Measurements from ENCODE around the gene LLGL2. TPM values are rescaled to one million over a fixed set of nuclear protein-coding genes. Genes with fewer than 3 reads are reported as not detected.

Gene LLGL2
- total RNA-seq, 1 experiment from 2014 or later: 10.8 TPM

DNA sequence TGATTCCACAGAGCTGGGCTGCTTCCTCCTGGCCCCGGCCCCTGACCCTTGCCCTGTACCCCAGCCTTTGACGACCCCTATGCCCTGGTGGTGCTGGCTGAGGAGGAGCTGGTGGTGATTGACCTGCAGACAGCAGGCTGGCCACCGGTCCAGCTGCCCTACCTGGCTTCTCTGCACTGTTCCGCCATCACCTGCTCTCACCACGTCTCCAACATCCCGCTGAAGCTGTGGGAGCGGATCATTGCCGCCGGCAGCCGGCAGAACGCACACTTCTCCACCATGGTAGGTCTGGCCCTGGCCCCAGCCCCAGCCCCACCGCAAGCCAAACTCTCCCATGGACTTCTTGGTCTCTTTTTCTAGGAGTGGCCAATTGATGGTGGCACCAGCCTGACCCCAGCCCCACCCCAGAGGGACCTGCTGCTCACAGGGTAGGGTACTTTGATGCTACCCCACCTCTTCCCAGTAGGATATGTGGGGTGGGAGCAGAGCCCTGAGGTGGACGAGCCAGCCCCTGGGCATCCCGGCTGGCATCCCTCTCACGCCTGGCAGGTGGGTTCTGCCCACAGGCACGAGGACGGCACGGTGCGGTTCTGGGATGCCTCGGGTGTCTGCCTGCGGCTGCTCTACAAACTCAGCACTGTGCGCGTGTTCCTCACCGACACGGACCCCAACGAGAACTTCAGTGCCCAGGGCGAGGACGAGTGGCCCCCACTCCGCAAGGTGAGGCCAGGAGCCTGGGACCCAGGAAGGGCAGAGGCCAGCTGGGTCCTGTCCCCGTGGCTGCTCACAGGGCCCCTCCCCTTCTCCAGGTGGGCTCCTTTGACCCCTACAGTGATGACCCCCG is 43.1 kb downstream of the LLGL2 start:
- no peak overlapping the region for H3K27ac ChIP-seq (ENCODE audit: low read depth, low read length, poor library complexity, severe bottlenecking)
- H3K4me1 ChIP-seq (ENCODE audit: insufficient read depth, low read length, poor library complexity, severe bottlenecking): no peaks in the 10 kb centered on the region
- H3K27me3 ChIP-seq (replicated peaks; ENCODE audit: insufficient read depth, low read depth, low read length, poor library complexity): no peaks in the 10 kb centered on the region
- DNase-seq (ENCODE audit: low spot score): no peak
- H3K4me3 ChIP-seq (ENCODE audit: low read depth, low read length, poor library complexity, severe bottlenecking): no peak overlapping the region
- no peaks in the 10 kb centered on the region for H3K9me3 ChIP-seq (ENCODE audit: low read depth, low read length, poor library complexity, severe bottlenecking)
- intact Hi-C loops (cut with micrococcal nuclease; ENCODE audit: unreplicated experiment): no loop called here
- BruUV-seq (replicated peaks): no TSS peak
- CTCF ChIA-PET: no interaction called here
- POLR2A ChIA-PET (ENCODE audit: low non-redundant PET): no interaction called here
- no peak for TF ChIP-seq EZH2 (IDR thresholded peaks at IDR 0.05; ENCODE audit: borderline replicate concordance, low read depth, low read length, poor library complexity, severe bottlenecking)
- TF ChIP-seq, protein P1, sequence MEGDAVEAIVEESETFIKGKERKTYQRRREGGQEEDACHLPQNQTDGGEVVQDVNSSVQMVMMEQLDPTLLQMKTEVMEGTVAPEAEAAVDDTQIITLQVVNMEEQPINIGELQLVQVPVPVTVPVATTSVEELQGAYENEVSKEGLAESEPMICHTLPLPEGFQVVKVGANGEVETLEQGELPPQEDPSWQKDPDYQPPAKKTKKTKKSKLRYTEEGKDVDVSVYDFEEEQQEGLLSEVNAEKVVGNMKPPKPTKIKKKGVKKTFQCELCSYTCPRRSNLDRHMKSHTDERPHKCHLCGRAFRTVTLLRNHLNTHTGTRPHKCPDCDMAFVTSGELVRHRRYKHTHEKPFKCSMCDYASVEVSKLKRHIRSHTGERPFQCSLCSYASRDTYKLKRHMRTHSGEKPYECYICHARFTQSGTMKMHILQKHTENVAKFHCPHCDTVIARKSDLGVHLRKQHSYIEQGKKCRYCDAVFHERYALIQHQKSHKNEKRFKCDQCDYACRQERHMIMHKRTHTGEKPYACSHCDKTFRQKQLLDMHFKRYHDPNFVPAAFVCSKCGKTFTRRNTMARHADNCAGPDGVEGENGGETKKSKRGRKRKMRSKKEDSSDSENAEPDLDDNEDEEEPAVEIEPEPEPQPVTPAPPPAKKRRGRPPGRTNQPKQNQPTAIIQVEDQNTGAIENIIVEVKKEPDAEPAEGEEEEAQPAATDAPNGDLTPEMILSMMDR (conservative IDR thresholded peaks at IDR 0.05; ENCODE audit: low read depth, low read length): no peak
- H3K36me3 ChIP-seq (ENCODE audit: insufficient read depth, low read length, poor library complexity, severe bottlenecking): no peaks in the 10 kb centered on the region

DNA sequence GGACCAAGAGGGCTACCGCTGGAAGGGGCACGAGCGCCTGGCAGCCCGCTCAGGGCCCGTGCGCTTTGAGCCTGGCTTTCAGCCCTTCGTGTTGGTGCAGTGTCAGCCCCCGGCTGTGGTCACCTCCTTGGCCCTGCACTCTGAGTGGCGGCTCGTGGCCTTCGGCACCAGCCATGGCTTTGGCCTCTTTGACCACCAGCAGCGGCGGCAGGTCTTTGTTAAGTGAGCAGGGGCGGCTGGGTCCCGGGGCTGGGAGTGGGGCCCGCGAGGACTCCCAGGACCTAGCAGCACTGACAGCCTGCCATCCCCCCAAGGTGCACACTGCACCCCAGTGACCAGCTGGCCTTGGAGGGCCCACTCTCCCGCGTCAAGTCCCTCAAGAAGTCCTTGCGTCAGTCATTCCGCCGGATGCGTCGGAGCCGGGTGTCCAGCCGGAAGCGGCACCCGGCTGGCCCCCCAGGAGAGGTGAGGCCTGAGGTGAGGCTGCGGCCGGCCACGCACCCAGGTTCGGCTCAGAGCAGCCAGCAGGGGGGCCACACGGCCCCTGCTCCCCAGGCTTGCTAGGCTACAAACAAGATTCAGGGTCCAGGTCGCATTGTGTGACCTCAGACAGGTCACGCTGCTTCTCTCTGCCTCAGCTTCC is 44.7 kb downstream of the LLGL2 start:
- Histone ChIP-seq H3K36me3 (ENCODE audit: insufficient read depth, low read length, poor library complexity, severe bottlenecking) (no peaks in the 10 kb centered on the region), H3K4me1 (ENCODE audit: insufficient read depth, low read length, poor library complexity, severe bottlenecking) (no peaks in the 10 kb centered on the region), H3K9me3 (ENCODE audit: low read depth, low read length, poor library complexity, severe bottlenecking) (no peaks in the 10 kb centered on the region), H3K4me3 (ENCODE audit: low read depth, low read length, poor library complexity, severe bottlenecking) (no peak overlapping the region), H3K27me3 (replicated peaks; ENCODE audit: insufficient read depth, low read depth, low read length, poor library complexity) (no peaks in the 10 kb centered on the region), H3K27ac (ENCODE audit: low read depth, low read length, poor library complexity, severe bottlenecking) (no peak overlapping the region)
- DNase-seq (ENCODE audit: low spot score): no peak
- intact Hi-C loops (cut with micrococcal nuclease; ENCODE audit: unreplicated experiment): no loop called here
- BruUV-seq (replicated peaks): no TSS peak
- no peak for TF ChIP-seq EZH2 (IDR thresholded peaks at IDR 0.05; ENCODE audit: borderline replicate concordance, low read depth, low read length, poor library complexity, severe bottlenecking)
- TF ChIP-seq, protein P1 (conservative IDR thresholded peaks at IDR 0.05; ENCODE audit: low read depth, low read length): no peak
- ChIA-PET POLR2A (ENCODE audit: low non-redundant PET) (no interaction called here), CTCF (no interaction called here)

DNA sequence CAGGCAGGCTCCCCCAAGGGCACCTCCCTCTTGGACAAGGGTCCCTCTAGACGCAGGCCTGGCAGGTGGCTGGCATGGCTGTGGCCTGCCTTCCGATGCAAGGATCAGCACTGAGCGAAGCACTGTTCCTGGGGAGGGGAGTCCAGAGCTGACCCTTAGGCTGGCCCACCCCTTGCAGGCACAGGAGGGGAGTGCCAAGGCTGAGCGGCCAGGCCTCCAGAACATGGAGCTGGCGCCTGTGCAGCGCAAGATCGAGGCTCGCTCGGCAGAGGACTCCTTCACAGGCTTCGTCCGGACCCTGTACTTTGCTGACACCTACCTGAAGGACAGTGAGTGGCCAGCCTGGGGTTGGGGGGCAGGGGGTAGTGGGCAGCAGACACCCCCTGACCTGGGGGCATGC is 45.3 kb downstream of the LLGL2 start:
- POLR2A ChIA-PET (ENCODE audit: low non-redundant PET): no interaction called here
- H3K36me3 ChIP-seq (ENCODE audit: insufficient read depth, low read length, poor library complexity, severe bottlenecking): no peaks in the 10 kb centered on the region

More for the DNA sequence above, 45.3 kb downstream of the LLGL2 start:
- no peaks in the 10 kb centered on the region for H3K27me3 ChIP-seq (replicated peaks; ENCODE audit: insufficient read depth, low read depth, low read length, poor library complexity)
- intact Hi-C loops (cut with micrococcal nuclease; ENCODE audit: unreplicated experiment): no loop called here
- no peak overlapping the region for H3K4me3 ChIP-seq (ENCODE audit: low read depth, low read length, poor library complexity, severe bottlenecking)
- no peaks in the 10 kb centered on the region for H3K4me1 ChIP-seq (ENCODE audit: insufficient read depth, low read length, poor library complexity, severe bottlenecking)
- no TSS peak for BruUV-seq (replicated peaks)
- TF ChIP-seq EZH2 (IDR thresholded peaks at IDR 0.05; ENCODE audit: borderline replicate concordance, low read depth, low read length, poor library complexity, severe bottlenecking): no peak
- TF ChIP-seq, protein P1 (conservative IDR thresholded peaks at IDR 0.05; ENCODE audit: low read depth, low read length): no peak
- CTCF ChIA-PET: no interaction called here
- DNase-seq (ENCODE audit: low spot score): no peak
- H3K9me3 ChIP-seq (ENCODE audit: low read depth, low read length, poor library complexity, severe bottlenecking): no peaks in the 10 kb centered on the region
- no peak overlapping the region for H3K27ac ChIP-seq (ENCODE audit: low read depth, low read length, poor library complexity, severe bottlenecking)

Measured in A673 (cell line).